ENCODE results near the gene MRC2.

The MRC2 gene

GRCh38 chr17:62703261-62703775 is 75.8 kb downstream of the MRC2 start:
- Histone ChIP-seq H3K27ac (ENCODE audit: low read length) (no peak overlapping the region), H3K79me2 (ENCODE audit: low read length) (no peaks in the 10 kb centered on the region), H2AFZ (ENCODE audit: low read length) (peak overlapping the region; percentile 51), H3K4me3 (ENCODE audit: low read length) (peak overlapping the region; percentile 40; the same call in 1 of the 2 replicates), H3F3A (ENCODE audit: insufficient read depth, low read length) (no peaks in the 10 kb centered on the region), H3K9me2 (replicated peaks; ENCODE audit: insufficient read depth, low read length) (no peaks in the 10 kb centered on the region), H3K4me1 (ENCODE audit: low read length) (peaks cover 21% of the 10 kb centered on the region), H3K36me3 (replicated peaks; ENCODE audit: insufficient read depth, low read length) (no peaks in the 10 kb centered on the region), H3K27me3 (replicated peaks; ENCODE audit: insufficient read depth, low read length) (peaks cover 28% of the 10 kb centered on the region), H4K20me1 (ENCODE audit: insufficient read depth, low read length) (no peaks in the 10 kb centered on the region), H3K9ac (ENCODE audit: low read length) (no peak overlapping the region; the same call in 1 of the 2 replicates), H3K4me2 (ENCODE audit: low read depth, low read length) (peak overlapping the region; percentile 76), H3K9me3 (replicated peaks; ENCODE audit: insufficient read depth, low read length) (no peaks in the 10 kb centered on the region)
- no peak for DNase-seq
- TF ChIP-seq EZH2 (optimal IDR thresholded peaks at IDR 0.05; ENCODE audit: low read depth, low read length) (no peak), EZH2phosphoT487 (IDR thresholded peaks at IDR 0.05; ENCODE audit: low read length) (no peak)

GRCh38 chr17:62703776-62704380 is 76.4 kb downstream of the MRC2 start:
- peak; percentile 59 for DNase-seq
- Histone ChIP-seq H3K27ac (ENCODE audit: low read length) (no peak overlapping the region), H3K4me2 (ENCODE audit: low read depth, low read length) (peak overlapping the region; percentile 76), H3K9me2 (replicated peaks; ENCODE audit: insufficient read depth, low read length) (no peaks in the 10 kb centered on the region), H4K20me1 (ENCODE audit: insufficient read depth, low read length) (no peaks in the 10 kb centered on the region), H3K36me3 (replicated peaks; ENCODE audit: insufficient read depth, low read length) (no peaks in the 10 kb centered on the region), H3K4me1 (ENCODE audit: low read length) (peaks cover 21% of the 10 kb centered on the region), H3F3A (ENCODE audit: insufficient read depth, low read length) (no peaks in the 10 kb centered on the region), H3K79me2 (ENCODE audit: low read length) (no peaks in the 10 kb centered on the region), H3K9me3 (replicated peaks; ENCODE audit: insufficient read depth, low read length) (no peaks in the 10 kb centered on the region), H3K27me3 (replicated peaks; ENCODE audit: insufficient read depth, low read length) (peaks cover 28% of the 10 kb centered on the region), H3K9ac (ENCODE audit: low read length) (no peak overlapping the region; the same call in 1 of the 2 replicates), H3K4me3 (ENCODE audit: low read length) (peak overlapping the region; percentile 48), H2AFZ (ENCODE audit: low read length) (peak overlapping the region; percentile 56)
- TF ChIP-seq EZH2phosphoT487 (IDR thresholded peaks at IDR 0.05; ENCODE audit: low read length) (no peak), CTCF (IDR thresholded peaks at IDR 0.05; ENCODE audit: low read length) (peak; percentile 65)

- no peak for DNase-seq
- H3K9ac ChIP-seq (ENCODE audit: low read length): no peak overlapping the region
Observed at GRCh38 chr17:62704381-62704971, 77.0 kb downstream of the MRC2 start.

More at GRCh38 chr17:62704381-62704971, 77.0 kb downstream of the MRC2 start:
- H3K4me1 ChIP-seq (ENCODE audit: low read length): peaks cover 21% of the 10 kb centered on the region
- H4K20me1 ChIP-seq (ENCODE audit: insufficient read depth, low read length): no peaks in the 10 kb centered on the region
- peaks cover 28% of the 10 kb centered on the region for H3K27me3 ChIP-seq (replicated peaks; ENCODE audit: insufficient read depth, low read length)
- no peaks in the 10 kb centered on the region for H3K79me2 ChIP-seq (ENCODE audit: low read length)
- H3K9me2 ChIP-seq (replicated peaks; ENCODE audit: insufficient read depth, low read length): no peaks in the 10 kb centered on the region
- TF ChIP-seq CTCF (IDR thresholded peaks at IDR 0.05; ENCODE audit: low read length): no peak
- TF ChIP-seq EZH2 (optimal IDR thresholded peaks at IDR 0.05; ENCODE audit: low read depth, low read length): no peak
- TF ChIP-seq EZH2phosphoT487 (IDR thresholded peaks at IDR 0.05; ENCODE audit: low read length): no peak
- H3K36me3 ChIP-seq (replicated peaks; ENCODE audit: insufficient read depth, low read length): no peaks in the 10 kb centered on the region
- peak overlapping the region; percentile 72; the same call in 1 of the 2 replicates for H3K4me2 ChIP-seq (ENCODE audit: low read depth, low read length)
- no peak overlapping the region for H3K27ac ChIP-seq (ENCODE audit: low read length)
- H3F3A ChIP-seq (ENCODE audit: insufficient read depth, low read length): no peaks in the 10 kb centered on the region
- H3K9me3 ChIP-seq (replicated peaks; ENCODE audit: insufficient read depth, low read length): no peaks in the 10 kb centered on the region
- H2AFZ ChIP-seq (ENCODE audit: low read length): peak overlapping the region; percentile 56; the same call in 1 of the 2 replicates
- peak overlapping the region; percentile 48 for H3K4me3 ChIP-seq (ENCODE audit: low read length)

All from MM.1S (cell line).